HPDE6-E6E7 (cell line): Measurements from ENCODE around the gene TEAD4.

Experiments
- DNase-seq: peaks from one replicate; pipeline ENCODE4 v3.0.0; 2011; ENCODE audit warnings: missing footprints; ENCODE audit errors: extremely low spot score

TEAD4 gene

DNA sequence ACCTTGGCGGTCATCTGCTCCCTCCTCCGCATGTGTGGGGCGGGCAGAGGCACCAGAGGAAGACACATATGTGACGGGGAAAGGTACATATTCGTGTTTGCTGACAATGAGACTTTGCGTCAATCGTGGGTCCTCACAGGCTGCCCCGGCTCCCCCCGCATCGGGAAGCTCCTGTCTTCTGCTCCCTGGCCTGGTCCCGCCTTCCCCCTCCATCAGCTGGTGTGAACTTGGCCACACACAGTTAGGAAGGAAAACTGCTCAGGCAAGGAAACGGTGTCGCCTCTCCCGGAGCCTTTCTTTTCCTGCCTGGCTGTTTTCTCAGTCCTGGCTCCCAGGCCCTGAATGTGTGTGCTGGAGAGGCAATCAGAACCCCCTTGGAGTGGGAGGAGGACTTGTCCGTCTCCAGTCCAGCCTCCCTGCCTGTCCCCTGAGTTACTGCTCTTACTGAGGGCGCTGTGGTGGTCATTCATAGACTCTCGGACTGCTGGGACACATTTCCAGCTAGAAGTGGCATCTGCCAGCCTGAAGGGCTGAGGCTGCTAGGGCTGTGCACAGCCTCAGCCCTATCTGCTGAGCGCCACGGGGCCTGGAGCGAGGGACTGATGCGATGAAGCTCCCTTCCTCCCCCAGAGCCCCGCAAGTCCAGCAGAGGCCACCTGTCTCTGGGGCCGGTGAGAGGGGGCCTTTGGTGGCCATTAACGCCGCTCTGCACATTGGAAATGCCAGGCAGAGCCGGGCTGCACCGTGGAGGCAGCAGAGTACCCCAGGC is 73.8 kb downstream of the TEAD4 start:
- no peak for DNase-seq

DNA sequence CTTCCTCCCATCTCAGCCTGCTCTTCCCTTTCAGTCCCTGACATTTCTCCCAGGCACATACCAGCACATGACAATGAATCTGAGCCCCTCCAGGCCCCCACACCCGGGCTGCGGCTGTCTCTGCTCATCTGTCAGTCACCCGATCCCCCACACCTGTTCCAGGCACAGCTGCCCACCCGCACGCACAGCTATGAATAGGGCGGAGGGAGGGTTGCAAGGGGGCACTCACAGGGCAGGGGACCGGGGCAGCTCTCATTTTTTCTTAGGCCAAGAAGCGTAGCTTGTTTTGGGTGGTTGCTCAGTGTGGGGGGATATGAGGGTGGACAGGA is 74.3 kb downstream of the TEAD4 start:
- no peak for DNase-seq

DNA sequence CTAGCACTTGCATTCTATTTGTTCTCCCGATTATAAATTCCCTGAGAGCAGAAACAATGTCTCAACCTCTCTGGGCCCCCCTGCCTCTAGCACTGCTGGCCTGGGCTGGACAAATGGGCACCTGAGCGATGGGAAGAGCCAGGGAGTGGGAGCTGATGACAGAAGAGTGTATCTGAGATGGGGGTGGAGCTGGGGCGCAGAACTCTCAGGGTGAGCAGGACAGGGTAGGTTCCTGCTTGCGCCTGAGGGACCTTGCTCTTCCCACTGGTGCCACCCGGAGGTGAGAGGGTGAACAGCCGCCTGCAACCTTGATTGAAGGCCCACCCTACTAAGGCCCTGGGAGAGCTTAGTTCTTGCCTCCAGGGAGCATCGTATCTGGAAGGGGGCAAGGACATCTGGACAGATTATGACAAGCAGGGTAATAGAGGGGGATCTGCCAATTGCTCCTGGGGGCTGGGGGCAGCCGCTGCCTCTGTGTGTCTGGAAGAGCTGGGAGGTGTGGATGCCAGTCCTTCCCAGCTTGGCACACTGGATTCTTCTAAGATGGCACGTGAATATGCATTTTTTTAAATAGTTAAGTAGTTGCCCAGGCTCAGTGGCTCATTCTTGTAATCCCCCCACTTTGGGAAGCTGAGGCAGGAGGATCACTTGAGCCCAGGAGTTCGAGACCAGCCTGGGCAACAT is 75.0 kb downstream of the TEAD4 start:
- DNase-seq, result peak; percentile 65

DNA sequence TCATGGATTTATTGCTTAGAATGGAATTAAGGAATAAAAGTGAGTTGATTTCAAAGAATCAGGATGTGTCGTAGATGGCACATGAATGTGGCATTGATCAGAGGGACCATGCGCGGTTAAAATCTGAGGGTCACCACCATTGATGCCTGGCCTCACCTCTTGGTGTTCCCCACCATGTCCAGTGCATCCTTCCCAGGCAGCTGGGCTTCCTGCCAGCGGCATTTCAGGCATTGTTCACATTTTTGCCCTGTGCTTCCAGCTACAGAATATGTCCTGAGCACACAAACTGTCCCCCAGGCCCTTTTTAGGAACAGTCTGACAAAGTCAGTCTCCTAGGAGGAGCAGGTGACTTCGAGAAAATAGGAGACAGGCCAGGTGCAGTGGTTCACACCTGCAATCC is 76.0 kb downstream of the TEAD4 start:
- DNase-seq, result no peak

DNA sequence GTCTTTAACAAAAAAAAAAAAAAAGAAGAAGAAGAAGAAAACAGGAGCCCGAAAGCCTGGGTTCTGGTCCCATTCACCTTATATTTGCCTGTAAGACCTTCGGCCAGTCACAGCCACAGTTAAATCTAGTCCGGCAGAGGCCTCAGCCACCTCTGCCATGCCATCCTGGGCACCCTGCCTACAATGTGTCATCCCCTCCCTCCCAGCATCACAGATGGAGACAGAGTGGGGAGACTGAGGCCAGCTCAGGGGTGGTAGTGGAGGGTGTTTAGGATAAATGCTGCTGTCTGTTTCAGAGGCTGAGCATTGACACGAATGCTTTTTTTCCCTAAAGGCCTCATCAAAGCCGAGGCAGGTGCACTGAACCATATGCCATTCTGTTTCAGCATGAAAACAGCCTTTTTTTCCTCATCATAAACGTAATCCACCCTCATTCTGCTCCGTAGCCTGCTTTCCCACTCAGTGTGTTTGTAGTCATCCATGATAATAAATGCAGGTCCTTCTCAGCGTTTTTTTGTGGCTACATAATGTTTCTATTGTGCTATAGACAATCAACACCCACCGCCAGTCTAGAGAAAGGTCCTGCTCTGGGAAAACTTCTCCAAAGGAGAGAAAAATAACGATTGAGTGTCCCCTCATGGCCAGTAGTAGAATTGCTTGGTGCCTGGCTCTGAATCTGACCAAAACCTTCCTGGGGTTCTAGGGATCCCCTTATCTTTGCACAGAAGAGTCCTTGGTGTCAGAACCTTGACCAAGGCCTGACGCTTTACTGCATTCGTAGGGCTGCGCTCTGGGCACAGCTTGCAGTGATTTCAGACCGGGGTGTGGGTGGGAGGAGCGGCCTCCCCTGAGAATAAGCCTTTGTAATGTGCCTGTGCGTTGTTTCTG is 76.9 kb downstream of the TEAD4 start:
- no peak for DNase-seq

DNA sequence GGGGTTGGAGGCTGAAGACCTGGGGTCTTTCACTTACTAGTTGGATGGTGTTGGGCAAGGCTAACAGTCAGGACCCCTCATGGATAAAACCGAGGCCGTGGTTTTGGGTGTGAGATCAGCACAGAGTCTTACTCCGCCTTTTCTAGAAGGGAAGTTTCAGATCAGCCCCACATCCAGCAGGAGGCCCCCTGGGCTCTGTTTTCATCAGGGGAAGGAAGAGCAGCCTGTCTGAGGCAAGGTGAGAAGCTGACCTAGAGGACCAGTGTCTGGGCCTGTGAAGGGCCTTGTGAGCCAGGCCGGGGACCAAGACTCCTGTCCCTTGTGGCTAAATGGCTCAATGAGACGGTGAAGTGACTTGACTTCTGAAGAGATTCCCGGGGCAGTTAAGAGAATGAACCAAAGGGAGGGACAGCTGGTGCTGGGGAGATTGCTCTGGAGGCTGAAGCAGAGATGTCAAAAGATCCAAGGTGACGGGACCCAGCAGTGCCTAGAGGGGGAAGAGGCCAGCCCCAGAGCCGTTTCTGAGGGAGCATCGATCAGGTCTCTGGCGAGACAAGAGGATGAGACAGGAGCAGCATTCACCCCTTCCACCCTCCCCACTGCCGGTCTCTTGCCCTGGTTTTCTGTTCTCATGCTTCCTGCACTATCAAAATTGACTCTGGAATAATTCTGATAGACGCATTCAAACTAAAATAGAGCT is 77.9 kb downstream of the TEAD4 start:
- DNase-seq, result no peak

DNA sequence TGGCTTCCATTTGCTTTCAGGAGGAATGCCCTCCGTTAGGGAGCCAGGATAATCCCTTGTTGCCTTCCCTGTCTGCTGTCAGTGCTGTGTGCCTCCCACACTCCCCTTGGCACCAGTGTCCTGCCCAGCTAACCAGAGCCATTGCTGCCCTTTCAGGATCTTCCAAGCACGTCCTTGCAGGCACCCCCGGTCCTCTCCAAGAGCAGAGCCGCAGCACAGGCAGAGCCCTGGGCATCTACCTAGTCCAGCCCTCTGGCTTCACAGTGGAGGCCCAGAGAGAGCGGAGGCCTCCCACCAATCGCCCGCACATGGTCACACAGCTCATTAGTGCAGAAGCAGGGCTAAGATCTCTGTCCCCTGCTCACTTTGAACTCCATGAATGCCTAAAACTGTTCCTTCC is 79.0 kb downstream of the TEAD4 start:
- no peak for DNase-seq

DNA sequence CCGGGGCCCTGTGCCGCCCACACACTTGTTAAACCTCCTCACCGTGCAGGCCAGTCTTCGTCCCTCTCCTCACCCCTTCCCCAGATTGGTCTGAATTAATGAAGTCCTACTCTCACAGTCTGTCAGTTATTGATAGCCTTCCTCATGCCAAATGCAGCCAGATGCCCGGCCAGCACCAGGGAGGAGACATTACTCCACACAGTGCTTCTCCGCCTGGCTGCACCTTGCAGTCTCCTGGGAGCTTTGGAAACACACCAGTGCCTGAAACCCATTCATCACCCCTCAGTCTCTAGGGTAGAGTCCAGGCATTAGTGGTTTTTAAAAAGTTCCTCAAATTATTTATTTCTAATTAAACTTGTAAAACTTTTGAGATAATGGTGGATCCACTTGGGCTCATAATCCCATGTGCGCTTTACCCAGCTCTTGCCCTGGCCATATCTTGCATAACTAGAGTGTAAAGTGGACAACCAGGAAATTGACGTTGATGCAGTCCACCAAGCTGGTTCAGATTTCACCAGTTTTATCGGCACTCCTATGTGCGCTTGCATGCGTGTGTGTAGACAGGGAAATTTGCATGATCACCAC is 79.8 kb downstream of the TEAD4 start:
- no peak for DNase-seq

DNA sequence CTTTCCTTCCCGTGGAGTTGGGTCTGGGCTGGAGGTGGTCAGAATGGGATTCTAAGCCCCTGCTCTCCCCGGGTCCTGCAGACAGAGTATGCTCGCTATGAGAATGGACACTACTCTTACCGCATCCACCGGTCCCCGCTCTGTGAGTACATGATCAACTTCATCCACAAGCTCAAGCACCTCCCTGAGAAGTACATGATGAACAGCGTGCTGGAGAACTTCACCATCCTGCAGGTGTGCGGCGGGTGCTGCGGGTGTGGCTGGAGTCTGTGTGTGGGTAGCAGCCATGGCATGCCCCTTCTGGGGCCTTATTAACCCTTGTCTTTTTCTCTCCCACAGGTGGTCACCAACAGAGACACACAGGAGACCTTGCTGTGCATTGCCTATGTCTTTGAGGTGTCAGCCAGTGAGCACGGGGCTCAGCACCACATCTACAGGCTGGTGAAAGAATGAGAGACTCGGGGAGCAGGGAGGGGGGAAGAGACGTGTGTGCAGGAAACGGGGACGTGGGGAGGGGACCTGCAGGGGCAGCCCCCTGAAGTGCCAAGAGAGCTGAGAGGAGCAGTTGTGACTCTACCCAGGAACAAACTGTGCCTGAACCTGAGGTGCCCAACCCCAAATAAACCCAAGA is 80.9 kb downstream of the TEAD4 start:
- no peak for DNase-seq

DNA sequence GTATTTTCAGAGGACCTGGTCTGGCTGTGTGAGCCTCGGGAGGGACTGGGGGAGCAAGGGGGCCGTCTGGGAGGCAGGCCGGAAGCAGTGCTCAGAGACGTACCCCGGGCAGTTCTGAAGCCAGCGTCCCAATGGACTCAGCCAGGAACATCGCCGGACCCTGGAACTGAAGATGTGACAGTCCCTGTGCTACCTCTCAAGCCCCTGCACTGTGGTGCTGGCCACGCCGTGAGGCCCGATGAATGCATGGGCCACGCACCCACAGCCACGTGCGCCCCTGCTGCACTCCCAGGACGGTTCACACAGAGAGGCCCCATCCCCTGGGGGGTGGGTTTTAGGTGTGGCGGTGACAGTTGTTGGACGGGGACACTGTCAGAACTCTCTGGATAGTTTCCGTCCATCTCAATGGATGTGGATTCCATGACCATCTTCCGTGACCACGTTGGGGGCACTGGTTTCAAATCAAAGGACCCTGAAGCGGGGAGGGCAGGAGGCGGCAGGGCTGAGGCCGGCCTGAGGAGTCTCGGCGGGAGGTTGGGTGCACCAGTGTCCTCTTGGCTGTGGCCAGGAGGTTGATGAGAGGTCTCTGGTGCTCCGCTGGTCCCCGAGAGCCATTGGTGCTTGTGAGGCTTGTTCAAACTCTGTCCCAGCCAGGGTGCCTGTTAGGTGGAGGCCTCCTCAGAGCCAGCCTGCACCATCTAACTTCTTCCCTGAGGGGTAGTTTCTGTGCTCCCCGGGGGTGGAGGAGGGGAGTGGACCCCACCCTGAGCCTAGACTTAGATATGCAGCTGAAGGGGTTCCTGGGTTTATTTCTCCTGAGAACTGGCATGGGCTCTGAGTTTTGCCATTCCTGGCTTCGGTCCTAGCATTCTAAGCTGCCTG is 81.7 kb downstream of the TEAD4 start:
- no peak for DNase-seq

DNA sequence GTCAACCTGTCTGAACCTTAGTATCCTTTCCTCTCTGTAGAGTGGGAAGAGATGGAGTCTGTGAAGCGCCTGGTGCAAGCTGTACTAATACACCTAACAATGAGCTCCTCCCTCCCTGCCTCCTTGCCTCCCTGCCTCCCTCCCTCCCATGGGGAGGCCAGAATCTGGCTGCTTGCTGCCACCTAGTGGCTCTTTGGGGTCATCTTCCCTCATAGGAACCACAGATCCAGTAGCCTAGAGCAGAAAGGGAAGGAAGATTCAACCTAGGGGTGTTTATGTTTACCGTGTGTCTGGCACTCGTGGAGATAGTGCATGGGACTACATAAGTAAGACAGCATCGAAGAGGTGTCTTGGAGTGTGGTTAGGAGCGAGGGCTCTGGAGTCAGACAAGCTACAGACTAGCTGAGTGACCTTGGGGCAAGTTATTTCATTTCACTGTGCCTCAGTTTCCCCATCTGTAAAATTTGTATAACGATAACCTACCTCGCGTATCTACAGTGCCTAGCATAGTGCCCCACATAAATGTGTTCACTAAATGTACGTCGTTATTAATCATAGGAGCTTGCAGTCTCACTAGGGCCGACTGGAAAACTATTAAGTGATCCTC is 82.5 kb downstream of the TEAD4 start:
- peak; percentile 81 for DNase-seq

DNA sequence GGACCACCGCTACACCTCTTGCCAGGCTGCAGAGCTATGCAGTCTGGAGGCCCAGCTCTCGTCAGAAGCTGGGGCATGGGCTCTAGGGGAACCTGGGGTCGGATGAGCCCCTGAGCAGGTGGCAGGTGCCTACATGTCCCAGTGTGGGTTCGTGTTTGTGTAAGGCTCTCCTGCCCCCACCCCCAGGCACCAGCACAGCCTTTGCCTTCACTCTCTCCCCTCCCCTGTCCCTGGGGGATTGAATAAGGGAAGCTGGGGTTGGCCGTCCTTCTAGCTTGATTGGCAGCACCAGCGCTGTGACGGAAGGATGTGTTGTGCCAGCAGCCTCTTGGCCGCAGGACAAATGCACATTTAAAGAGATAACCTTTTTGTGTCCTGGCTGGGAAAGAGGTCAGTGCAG is 83.2 kb downstream of the TEAD4 start:
- no peak for DNase-seq

DNA sequence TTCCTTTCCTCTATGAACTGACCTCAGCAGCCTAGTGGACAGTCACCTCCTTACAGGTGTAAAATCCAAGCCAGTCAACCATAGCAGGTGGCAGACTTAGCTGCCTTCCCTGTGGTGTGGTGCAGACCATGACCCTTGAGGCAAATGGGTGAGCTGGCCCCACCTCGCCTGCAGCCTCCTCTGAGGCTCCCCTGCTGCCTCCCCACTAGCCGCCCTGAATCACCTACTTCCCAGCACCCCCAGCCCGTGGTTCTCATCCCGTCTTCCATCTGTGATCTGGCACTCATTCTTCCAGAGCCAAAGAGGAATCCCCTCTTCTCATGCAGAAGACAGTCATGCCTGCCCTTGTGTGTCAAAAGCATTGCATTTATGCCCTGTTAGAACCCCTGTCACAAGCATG is 83.6 kb downstream of the TEAD4 start:
- DNase-seq, result no peak

DNA sequence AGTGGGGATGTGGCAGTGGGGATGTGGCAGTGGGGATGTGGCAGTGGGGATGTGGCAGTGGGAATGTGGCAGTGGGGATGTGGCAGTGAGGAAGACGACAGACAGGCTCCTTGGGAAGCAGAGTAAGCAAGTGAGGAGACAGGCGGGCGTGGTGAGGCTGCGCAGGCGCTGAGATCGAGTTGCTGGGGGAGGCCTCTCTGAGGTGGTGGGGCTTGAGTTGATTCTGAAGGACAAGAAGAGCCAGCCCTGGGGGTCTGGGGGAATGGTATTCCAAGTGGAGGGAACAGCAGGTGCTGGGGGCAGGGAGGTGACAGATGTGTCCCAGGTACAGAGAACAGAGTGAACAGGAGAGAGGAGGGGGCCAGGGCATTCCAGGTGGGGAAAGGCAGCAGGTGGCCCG is 84.2 kb downstream of the TEAD4 start:
- DNase-seq, result no peak

DNA sequence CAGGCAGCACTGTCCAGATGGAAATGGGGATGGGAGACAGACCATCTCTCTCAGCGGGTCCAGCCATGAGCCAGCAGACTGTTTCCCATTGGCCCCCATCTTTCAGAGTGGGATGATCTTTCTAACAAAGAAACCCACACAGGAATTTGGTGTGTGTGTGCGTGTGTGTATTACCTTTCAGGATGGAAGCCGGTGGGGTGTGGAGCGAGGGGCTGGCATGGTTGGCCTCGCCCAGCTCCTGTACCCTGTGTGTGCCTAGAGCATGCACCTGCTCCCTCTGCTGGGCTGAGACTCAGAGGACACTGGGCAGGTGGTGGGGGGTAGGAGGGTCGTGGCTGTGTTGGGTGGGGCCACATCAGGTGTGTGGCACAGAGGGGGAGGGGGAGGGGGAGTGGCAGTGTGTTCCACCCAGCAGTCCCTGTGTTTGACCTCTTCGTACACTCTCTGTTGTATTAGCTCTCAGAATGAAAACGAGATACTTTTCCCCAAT is 85.0 kb downstream of the TEAD4 start:
- DNase-seq, result no peak

DNA sequence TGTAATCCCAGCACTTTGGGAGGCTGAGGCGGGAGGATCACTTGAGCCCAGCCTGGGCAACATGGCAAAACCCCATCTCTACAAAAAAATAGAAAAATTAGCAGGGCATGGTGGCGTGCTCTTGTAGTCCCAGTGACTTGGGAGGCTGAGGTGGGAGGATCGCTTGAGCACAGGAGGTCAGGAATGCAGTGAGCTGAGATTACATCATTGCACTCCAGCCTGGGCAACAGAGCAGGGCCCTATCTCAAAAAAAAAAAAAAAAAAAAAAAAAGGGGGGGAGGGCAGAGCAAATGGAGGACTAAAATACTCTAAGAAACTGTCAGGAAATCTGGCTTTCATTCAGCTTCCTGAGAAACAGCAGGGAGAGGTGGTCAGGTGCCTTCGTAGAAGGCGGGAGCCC is 86.3 kb downstream of the TEAD4 start:
- no peak for DNase-seq

DNA sequence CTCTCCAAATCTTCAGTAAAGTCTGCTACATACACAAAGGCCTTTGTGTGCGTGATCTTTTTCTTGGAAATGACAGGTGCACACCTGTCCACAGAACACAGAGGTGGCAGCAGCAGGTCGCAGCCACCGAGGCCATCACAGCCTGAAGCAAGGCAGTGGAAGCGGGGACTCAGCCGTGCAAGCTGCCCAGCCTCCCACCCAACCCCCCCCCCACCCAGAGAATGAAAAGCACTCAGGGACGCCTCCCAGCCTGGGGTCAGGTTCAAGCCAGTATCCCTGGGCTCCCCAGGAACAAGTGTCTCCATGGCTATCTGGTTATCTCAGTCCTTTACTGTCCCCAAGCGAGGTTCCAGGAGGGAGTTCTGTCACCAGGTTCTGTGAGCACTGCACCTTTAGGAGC is 86.8 kb downstream of the TEAD4 start:
- no peak for DNase-seq

DNA sequence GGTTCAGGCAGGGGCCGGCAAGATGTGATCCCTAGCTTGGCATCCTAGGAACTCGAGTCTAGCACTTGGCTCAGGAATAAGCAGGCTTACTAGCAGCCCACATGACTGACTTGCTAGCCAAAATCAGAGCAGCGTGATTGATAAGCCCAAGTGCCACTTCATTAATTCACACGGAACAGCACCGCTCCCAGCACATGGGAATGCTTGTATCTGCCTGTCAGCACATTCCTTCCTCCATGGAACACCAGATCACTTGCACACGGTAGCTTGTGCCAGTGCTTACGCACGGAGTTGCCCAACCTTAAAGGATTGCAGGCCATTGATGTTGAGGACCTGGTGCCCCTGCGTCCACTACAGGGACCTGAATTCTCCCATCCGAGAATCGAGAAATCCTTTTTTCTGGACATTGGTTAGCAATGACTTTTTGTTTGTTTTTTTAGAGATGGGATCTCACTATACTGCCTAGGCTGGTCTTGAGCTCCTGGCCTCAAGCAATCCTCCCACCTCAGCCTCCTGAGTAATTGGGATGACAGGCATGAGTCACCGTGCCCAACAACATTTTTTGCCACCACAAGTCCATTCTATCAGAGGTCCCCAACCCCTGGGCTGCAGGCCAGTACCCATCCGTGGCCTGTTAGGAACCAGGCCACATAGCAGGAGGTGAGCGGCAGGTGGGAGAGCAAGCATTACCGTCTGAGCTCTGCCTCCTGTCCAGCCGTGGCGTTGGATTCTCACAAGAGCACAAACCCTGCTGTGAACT is 87.4 kb downstream of the TEAD4 start:
- DNase-seq, result no peak

DNA sequence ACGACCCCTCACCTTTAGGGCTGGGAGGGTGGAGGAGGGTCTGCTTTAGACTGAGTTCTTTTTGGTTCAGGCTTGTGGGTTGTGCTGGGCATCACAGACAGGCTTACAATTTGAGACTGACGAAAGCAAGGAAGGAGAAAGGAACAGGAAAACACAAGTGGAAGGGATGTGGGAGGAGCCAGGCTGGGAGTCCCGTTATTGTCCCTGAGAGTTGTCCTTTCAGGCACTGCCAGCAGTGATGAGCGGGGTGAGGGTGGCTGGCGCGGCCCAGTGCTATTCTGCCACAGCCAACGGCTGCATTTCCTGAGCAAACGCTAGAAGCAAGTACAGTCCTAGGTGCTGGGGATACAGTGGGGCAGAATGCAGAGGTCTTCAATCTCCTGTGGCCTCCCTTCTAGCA is 88.8 kb downstream of the TEAD4 start:
- DNase-seq, result no peak
